ENCODE results near the gene CIT.

GRCh38 chr12:119676022-119676421 is 201.1 kb downstream of the CIT start:
- TF ChIP-seq SUZ12 (IDR thresholded peaks at IDR 0.05; ENCODE audit: extremely low read depth, insufficient read depth, insufficient read length) (no peak), ZNF274 (IDR thresholded peaks at IDR 0.05; ENCODE audit: low read depth, low read length) (no peak)
